22Rv1 (cell line): Measurements from ENCODE around the gene PRR5.

Source experiments
- ZFX ChIP-seq: fragments of 450-650 bp; IDR thresholded peaks from 2 replicates; pipeline ENCODE4 v1.6.1; 2017; ENCODE audit warnings: antibody characterized with exemption, borderline replicate concordance
- TF ChIP-seq, protein P1 (sequence below): fragments of 450-650 bp; IDR thresholded peaks from 2 replicates; pipeline ENCODE4 v1.5.1; 2017; ENCODE audit warnings: mild to moderate bottlenecking

DNA sequence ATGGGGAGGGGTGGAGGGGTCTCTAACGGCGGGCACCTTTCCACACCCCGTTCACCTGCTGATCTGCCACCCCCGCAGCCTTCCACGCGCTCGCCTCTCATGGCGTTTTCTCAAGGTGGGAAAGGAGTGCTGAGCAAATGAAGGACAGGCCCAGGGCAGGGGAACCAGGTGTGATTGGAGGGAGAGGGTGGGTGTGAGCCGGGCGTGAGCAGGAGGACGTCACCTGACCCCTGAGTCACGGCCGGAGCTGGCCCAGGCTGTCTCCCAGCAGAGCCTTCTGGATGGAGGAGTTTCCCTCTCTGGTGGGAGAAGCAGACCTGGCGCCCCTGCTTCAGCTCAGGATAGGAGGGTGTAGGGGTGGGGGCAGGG is 36.3 kb downstream of the PRR5 start:
- TF ChIP-seq, protein P1, sequence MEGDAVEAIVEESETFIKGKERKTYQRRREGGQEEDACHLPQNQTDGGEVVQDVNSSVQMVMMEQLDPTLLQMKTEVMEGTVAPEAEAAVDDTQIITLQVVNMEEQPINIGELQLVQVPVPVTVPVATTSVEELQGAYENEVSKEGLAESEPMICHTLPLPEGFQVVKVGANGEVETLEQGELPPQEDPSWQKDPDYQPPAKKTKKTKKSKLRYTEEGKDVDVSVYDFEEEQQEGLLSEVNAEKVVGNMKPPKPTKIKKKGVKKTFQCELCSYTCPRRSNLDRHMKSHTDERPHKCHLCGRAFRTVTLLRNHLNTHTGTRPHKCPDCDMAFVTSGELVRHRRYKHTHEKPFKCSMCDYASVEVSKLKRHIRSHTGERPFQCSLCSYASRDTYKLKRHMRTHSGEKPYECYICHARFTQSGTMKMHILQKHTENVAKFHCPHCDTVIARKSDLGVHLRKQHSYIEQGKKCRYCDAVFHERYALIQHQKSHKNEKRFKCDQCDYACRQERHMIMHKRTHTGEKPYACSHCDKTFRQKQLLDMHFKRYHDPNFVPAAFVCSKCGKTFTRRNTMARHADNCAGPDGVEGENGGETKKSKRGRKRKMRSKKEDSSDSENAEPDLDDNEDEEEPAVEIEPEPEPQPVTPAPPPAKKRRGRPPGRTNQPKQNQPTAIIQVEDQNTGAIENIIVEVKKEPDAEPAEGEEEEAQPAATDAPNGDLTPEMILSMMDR, result no peak
- no peak for TF ChIP-seq ZFX
